Measurements from ENCODE around the gene CACNA1D.

DNA sequence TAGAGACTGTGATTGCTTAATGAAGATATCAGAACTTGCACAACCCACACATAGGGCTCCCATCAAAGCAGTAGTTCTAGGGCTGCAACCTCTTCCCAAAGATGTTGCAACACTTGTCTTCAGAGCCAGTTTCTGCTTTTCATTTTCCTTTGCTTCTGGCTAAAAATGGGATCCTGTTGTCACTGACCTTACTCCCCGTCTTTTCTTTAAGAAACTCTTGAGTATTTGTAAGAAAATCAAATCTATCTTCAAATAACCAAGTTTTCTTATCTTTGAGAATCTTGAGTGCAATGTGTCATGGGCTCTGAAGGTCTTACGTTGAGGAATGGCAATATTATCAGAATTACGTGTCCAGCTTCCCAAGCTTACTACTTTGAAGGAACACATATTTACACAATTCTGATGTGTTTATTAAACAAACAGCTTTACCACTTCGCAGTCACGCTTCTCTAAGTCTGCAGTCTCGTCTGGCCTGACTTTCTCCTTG is 24.1 kb downstream of the CACNA1D start:
- TF ChIP-seq POLR2A (IDR thresholded peaks at IDR 0.05), result no peak
- TF ChIP-seq, protein P1, sequence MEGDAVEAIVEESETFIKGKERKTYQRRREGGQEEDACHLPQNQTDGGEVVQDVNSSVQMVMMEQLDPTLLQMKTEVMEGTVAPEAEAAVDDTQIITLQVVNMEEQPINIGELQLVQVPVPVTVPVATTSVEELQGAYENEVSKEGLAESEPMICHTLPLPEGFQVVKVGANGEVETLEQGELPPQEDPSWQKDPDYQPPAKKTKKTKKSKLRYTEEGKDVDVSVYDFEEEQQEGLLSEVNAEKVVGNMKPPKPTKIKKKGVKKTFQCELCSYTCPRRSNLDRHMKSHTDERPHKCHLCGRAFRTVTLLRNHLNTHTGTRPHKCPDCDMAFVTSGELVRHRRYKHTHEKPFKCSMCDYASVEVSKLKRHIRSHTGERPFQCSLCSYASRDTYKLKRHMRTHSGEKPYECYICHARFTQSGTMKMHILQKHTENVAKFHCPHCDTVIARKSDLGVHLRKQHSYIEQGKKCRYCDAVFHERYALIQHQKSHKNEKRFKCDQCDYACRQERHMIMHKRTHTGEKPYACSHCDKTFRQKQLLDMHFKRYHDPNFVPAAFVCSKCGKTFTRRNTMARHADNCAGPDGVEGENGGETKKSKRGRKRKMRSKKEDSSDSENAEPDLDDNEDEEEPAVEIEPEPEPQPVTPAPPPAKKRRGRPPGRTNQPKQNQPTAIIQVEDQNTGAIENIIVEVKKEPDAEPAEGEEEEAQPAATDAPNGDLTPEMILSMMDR (IDR thresholded peaks at IDR 0.05), result no peak
- TF ChIP-seq POLR2AphosphoS5 (IDR thresholded peaks at IDR 0.05), result peak in 2 of 3 donors; percentile 36 to 65
